Measurements from ENCODE around the gene TTC4. TPM values are rescaled to one million over a fixed set of nuclear protein-coding genes. Genes with fewer than 3 reads are reported as not detected.
"Not testable (repeated sequence)": the region's sequence is repeated elsewhere in the genome, so short reads cannot be mapped to it uniquely, and the experiment has no call there.

The TTC4 gene
- total RNA-seq, 1 donor from 2014 or later: 15.1 TPM

GRCh38 chr1:54751426-54751825 is 35.8 kb downstream of the TTC4 start:
- ATAC-seq: no peak

- no peak for ATAC-seq
These were observed 38.4 kb downstream of the TTC4 start for GRCh38 chr1:54754045-54754444.

DNA sequence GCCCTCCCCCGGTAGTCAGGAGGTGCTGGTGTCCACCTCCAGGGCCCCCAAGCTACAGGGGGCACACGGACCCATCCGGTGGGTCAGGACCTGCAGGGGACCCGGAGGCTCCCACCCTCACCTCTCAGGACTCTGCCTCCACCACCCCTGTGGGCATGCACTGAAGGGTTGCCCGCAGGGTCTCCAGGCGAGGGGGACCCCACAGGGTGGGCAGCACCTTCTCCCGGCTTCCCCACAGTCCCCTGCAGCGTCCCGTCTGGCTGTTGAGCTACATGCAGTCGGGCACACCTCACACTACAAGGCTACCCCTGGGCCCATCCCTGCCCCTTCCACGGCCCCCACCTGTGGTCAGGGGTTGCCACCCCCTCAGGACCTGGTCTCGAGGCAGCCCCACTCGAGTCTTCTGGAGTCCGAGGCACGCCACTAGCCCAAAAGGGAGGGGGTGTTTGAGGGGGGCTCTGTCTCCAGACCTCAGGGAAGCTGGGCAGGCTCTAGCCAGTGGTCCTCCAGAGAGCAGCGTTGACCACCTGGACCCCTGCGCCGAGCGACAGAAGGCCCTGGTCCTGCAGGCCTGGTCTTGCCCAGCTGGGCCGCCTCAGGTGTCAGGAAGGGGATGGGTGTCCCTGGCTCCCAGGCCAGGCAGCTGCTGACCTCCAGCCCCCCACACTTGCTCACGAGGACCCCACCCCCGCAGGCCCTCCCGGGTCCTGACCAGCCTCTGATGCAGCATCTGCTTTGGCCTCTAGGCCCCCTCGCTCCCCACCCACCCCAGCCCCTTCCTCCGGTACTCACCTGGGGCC is 39.0 kb downstream of the TTC4 start:
- ATAC-seq: no peak

GRCh38 chr1:54757833-54758232 is 42.2 kb downstream of the TTC4 start:
- no peak for ATAC-seq

- ATAC-seq: no peak
These were observed 43.2 kb downstream of the TTC4 start for GRCh38 chr1:54758678-54759348.

DNA sequence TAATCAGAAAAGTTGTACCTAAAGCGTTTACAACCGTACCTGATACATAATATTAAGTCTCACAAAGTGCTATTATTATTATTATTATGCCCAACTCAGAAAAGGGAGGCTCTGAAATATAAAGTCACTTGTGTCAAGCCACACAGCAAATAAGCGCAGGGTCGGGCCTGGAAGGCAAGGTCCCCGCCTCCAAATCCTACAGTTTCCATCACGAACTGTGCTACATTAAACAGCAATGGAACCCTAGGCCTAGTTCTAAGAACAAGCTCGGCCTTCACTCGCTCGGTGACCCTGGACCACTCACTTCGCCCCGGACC is 48.1 kb downstream of the TTC4 start:
- ATAC-seq: no peak

DNA sequence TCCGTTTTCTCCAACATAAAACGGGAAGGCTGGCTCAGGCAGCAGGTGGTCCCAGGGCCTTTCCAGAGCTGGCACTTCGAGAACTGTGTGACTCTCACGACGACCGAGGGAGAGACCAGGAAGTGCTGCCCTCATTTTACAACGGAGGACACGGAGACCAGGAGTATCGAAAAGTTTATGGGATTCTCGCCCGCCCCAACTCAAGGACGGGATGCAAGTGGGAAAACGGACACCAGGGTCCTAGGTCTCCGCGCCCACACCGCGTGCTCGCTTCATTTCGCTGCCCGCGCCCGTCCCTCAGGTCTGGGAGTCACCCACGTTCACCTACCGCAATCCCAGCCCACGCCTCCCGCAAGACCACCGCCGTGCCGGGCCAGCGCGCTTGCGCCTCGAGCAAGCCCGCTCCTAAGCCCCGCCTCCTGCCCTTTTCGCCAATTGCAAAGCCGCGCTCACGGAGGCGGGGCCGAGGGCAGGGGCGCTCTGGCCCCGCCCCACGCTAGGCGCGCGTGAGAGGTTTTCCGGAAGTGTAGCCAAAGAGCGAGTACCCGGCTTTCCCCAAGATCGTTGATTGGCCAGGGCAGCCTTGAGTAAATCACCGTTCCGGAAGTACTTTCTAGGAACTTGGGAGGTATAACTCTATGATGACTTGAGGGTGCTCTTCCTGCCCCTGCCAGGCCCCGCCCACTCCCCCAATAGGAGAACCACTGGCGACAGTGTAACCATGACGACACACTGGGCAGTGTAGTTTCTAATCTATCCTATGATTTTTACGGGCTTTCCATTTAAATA is 48.7 kb downstream of the TTC4 start, which contains the start of gene PARS2:
PARS2 (minus strand) TSS at position 391 of the 789 bp plus-strand sequence. CDS start 5,362 bp downstream, outside the sequence.
- peak; percentile 99 for ATAC-seq

DNA sequence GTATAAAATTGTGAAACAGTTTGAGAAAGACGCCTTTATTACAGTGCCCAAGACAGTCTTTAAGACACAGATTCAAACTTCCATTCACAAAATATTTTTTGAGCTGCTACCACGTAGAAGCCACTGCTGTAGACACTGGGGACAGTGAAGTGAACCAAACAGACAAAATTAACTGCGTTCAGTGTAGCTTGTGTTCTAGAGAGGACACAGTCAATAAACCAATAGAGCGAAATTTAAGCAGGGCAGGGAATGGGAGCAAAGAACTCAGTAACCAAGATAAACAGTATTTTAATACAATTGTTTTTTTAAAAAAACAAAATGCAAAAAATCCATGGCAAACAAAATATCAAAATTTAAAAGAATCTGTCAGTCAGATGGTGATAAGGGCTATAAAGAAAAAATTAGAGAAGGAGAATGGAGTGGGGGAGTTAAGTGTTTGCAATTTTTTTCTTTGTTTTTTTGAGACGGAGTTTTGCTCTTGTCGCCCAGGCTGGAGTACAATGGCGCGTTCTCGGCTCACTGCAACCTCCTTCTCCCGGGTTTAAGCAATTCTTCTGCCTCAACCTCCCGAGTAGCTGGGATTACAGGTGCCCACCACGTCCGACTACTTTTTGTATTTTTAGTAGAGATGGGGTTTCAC is 49.4 kb downstream of the TTC4 start:
- ATAC-seq: no peak

DNA sequence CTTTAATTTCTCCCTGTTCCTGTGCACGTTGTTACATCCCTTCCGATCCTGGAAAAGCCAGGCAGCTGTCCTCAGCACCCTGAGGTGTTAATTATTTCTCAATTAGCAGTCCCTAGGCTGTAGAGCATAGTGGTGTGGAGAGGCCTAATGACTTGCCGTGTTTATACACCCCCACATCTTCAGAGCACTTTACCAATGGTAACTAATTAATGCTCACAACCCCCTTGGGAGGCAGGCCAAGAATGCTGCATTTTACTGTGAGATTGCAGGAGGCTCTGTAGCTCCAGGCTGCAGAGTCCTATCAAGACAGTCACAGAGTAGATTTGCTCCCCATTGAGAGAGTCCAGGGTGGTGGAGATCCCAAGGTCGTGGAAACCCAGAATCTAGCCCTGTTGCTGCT is 51.1 kb downstream of the TTC4 start:
- no peak for ATAC-seq

GRCh38 chr1:54767526-54767925 is 51.9 kb downstream of the TTC4 start:
- ATAC-seq: no peak

DNA sequence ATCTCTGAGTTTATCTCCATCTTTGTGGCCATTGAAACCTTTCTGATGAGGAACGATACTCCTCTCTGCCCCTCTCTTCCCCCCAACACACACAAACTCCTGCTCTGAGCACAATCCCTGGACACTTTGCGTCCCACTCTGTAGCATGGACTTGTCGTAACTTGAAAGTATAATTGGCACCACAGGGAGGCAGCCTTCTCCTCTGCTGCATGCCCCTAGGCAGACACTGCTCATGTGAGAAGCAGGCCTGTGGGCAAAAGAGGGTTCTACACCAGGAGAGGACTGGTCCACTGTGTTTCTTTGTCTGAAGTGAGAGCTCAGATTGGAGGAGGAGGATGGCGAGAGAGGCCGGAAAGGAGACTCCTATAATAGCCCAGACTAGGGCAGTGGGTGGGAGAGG is 52.4 kb downstream of the TTC4 start:
- ATAC-seq: no peak

GRCh38 chr1:54772951-54773350 is 57.3 kb downstream of the TTC4 start:
- ATAC-seq: no peak

- no peak for ATAC-seq
These were observed 59.3 kb downstream of the TTC4 start for GRCh38 chr1:54774820-54775498.

GRCh38 chr1:54775828-54776721 is 60.4 kb downstream of the TTC4 start:
- not testable (repeated sequence) for ATAC-seq

- no peak for ATAC-seq
These were observed 61.4 kb downstream of the TTC4 start for GRCh38 chr1:54777011-54777410.

DNA sequence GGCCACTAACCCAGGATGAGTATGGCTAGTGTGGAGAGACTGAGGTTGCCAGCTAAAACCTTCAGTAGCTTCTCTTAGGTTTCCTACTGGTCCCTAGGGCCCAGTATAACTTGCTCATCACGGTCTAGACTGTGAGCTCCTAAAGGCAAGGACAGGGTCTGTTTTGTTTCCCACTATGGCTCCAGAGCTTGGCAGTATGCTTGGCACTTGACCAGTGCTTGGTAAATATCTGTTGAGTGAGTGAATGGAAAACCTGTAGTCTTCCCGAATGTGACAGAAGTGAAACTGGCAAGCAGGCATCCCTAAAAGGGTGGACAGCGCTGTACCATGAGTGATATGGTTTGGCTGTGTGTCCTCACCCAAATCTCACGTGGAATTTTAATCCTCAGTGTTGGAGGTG is 61.8 kb downstream of the TTC4 start:
- ATAC-seq: no peak

- ATAC-seq: peak; percentile 37
These were observed 65.5 kb downstream of the TTC4 start for GRCh38 chr1:54781023-54781723.

DNA sequence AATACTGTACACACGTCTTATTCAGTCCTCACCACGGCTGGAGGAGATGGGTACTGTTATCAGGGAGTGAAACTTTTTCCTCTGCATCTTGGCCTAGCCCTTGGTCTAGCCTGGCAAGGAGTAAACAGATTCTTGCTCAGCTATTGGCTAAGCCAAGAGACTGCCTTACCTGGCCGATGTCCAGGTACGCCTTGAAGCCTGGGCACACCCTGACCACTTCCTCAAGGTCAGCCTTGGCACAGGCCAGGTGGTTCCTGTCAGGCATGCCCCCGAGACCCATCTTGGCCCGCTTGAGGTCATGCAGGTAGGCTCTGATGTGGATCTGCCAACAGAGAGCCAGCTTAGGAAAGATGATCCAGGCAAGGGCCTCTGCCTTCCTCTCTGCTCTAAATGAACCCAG is 66.5 kb downstream of the TTC4 start:
- ATAC-seq: peak; percentile 29

DNA sequence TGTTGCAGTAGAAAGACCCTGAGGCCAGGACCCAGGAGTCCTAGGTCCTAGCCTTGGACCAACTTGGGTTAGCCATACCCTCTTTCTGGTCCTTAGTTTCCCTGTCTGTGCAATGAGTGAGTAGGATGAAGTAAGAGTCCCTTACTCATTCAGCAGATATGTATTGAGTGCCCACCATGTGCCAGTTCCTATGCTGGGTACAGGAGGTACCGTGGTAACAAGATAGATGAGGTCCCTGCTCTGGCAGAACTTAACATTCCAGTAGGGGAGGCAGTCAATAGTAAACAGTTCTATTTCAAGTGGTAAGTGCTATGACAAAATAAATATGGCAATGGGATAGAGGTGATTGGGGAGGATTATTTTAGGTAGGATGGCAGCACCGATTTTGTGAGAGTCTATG is 66.9 kb downstream of the TTC4 start:
- ATAC-seq: no peak

- no peak for ATAC-seq
These were observed 68.4 kb downstream of the TTC4 start for GRCh38 chr1:54784066-54784465.

- ATAC-seq: no peak
These were observed 71.1 kb downstream of the TTC4 start for GRCh38 chr1:54786778-54787177.

All from esophagus mucosa (tissue), 1 donor.